ENCODE results near the gene NR5A2. TPM values are rescaled to one million over a fixed set of nuclear protein-coding genes. Genes with fewer than 3 reads are reported as not detected.

The NR5A2 gene
- total RNA-seq = not detected

GRCh38 chr1:200027264-200027823 lies at the start of gene NR5A2:
Gene NR5A2, plus strand, starts transcription at chr1:200027710. Its CDS starts 138 bp downstream, at chr1:200027848.
- POLR2A ChIA-PET = no interaction called here
- CTCF ChIA-PET = no interaction called here

DNA sequence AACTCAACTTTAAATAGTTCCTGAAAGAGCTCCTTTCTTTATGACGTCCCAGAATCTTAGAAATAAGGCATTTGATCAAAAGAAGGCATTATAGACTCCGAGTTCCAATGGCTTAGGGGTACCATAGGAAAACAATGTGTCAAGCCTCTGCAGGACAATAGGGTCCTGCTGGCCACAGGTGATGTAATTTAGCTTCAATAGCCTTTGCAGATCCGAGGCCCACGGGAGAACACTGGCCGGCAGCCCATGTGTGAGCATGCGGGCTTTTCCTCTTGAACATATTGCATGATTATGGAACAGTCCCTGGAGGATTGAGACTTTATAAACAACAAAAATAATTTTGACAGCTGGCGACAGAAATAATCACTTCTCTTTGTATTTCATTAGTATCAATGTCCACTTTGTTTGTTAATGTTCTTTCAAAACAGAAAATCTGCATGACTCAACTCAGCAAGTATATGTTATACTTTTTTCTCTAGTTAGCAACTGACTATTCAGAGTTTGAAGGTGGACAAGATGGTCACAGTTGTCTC lies 49.0 kb upstream of the NR5A2 start:
- POLR2A ChIA-PET = no interaction called here

DNA sequence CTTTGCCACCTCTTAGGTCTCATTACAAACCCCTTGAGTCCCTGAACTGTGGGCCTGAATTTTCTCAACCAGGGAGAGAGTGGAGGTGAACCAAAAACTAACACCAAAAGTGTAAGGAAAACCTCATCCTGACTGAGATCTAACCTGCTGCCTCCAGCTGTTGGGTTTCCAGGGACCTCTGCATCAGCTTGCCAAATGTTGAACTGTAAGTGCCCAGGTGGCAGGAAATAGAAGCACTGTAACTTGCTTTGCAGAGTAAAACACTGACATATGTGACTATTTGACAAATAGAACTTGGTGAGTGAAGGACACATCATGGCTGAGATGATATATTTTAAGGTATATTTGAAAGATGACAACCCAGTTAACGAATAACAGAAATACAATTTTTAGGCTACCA lies 48.4 kb upstream of the NR5A2 start:
- ChIA-PET CTCF (no interaction called here), POLR2A (no interaction called here)

More for the DNA sequence above, 49.0 kb upstream of the NR5A2 start:
- CTCF ChIA-PET = no interaction called here

- CTCF ChIA-PET = no interaction called here
- POLR2A ChIA-PET = no interaction called here
Observed at GRCh38 chr1:199981584-199981983, 45.9 kb upstream of the NR5A2 start.

DNA sequence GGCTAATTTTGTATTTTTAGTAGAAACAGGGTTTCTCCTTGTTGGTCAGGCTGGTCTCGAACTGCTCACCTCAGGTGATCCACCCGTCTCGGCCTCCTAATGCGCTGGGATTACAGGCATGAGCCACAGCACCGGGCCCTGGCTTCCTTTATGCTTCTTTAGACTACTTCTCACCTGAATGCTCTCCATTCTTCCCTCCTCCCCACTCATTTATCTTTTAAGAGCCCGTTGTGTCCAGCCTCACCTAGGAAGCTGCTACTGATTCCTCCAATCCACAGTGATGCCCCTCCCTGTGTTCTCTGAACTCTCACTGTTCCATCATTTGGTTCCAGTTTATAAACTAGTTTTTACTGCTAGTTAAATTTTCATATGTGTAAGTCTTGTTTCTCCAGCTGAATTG lies 44.9 kb upstream of the NR5A2 start:
- CTCF ChIA-PET = no interaction called here

DNA sequence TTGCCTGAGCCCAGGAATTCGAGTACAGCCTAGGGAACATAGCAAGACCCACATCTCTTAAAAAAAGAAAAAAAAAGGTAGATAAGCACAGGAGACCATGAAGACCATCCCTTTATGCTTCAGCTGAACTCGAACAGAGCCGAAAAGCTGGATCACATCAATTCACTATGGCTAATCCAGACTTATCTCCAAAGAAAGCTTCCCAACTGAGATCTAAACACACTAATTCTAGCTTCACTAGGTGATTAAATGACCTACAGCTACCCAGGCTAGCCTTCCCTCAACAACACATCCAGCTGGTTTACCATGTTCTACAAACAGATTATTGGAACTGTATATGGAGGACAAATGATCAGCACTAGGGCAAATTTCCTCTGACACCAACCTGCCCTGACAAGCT lies 44.0 kb upstream of the NR5A2 start:
- ChIA-PET CTCF (no interaction called here), POLR2A (no interaction called here)

More for the DNA sequence above, 44.9 kb upstream of the NR5A2 start:
- POLR2A ChIA-PET = no interaction called here

DNA sequence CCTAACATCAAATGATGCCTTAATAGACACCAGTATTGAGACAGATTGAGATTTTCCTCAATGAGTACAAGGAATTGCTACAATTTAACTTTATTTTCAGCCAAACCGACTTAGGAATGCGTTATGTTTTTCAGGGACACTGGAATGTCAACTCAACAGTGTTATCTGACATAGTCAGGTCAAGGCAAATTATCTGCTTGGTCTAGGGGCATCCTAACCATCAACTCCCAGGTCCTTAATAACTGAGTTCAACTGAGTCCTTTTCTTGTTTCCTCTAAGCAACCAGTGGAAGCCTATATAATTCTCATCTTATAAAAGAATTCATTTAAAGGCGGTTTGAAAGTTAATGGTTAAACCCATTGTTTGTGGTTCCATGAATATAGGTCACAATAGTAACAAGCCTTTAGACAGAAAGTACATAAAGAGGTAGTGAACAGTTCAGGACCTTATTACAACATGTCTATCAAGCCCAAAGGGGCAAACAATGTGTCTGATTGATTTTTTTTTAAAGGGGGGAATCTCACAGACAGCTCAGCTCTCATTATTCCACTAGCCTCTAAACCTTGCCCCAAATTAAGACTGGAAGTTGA lies 32.3 kb upstream of the NR5A2 start:
- POLR2A ChIA-PET = no interaction called here

DNA sequence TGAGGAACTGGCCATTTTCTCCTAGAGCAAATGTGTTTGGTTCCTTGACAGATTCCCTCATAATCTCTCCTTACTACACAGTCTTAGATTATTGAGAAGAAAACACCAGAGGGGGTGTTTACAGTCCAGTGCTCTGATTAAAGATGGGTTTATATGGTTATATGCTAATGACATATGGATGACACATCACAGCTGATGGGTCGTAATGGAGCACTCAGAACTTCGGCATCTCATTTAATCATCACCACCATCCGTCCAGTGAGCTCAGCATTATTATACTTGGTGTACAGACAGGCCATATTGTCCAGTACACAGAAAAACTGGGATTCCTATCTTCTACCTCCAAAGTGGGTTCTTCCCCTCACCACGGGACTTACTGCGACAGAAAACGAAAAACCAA lies 22.3 kb upstream of the NR5A2 start:
- CTCF ChIA-PET = no interaction called here

More for the DNA sequence above, 32.3 kb upstream of the NR5A2 start:
- CTCF ChIA-PET = no interaction called here

DNA sequence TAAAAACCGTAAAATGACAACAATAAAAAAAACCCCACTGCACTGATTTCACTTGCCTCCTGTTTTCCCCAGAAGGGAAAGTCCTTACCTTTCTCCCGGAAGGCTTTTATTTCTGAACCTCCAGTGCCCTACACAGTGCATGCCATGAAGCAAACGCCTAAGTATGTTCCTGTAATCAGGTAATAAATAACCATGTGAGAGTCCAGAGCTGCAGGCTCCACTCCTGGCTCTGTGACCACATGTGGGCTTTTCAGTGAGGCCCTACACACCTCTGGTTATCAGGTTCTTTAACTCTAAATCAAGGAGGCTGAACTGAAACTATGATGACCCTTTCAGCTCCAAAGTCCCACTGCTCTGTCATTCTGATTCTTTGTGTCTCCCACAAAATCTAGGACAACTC lies 20.8 kb upstream of the NR5A2 start:
- ChIA-PET CTCF (no interaction called here), POLR2A (no interaction called here)

More for the DNA sequence above, 22.3 kb upstream of the NR5A2 start:
- POLR2A ChIA-PET = no interaction called here

GRCh38 chr1:200015811-200016210 lies 11.7 kb upstream of the NR5A2 start:
- ChIA-PET CTCF (no interaction called here), POLR2A (no interaction called here)

- POLR2A ChIA-PET = no interaction called here
- CTCF ChIA-PET = no interaction called here
Observed at GRCh38 chr1:200021577-200022238, 5.8 kb upstream of the NR5A2 start.

DNA sequence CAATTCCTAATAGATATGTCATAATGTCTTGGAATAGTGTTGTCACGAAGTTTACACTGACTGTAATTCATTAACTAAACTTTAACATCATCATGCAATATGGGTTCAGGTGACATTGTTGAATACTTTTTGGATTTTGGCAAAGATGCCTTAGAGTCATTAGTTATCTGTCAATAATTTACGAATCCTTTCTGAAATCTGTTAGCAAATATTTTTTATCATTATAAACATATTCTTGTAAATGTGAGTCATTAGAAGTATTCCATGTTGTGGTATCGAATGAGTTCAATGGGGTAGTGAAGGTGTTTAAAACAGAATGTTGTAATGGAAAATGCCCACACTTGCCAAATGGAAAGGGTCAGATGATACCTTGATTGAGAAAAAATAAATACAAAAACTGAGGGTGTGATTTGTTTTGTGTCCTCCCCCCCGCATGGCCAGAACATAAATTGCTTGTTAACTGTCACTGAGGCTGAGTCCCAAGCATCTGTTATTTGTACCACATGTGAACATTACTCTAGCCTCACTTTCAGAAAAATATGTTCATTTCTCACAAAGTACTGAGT lies 5.2 kb upstream of the NR5A2 start:
- ChIA-PET CTCF (no interaction called here), POLR2A (no interaction called here)

DNA sequence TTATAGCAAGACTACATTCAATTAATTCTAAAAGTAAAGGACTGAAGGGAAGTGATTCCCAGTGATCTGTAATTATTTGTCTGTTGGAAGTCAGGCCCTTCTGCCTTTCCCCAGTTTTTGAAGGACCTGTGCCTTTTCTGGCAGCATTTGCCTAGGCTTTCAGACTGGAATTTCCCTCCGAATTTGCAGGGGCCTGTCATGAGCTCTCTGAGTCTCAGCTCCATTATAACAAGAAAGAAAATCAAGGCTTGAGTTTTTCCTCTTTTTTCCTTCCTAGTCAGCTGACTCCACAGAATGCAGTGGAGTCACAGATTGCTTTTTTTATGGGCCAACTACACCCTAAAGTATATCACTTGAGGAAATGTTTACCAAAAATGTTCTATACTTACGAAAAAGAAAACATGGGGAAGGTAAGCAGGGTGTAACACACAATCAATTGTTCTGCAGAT lies 1.1 kb downstream of the NR5A2 start:
- CTCF ChIA-PET = no interaction called here

DNA sequence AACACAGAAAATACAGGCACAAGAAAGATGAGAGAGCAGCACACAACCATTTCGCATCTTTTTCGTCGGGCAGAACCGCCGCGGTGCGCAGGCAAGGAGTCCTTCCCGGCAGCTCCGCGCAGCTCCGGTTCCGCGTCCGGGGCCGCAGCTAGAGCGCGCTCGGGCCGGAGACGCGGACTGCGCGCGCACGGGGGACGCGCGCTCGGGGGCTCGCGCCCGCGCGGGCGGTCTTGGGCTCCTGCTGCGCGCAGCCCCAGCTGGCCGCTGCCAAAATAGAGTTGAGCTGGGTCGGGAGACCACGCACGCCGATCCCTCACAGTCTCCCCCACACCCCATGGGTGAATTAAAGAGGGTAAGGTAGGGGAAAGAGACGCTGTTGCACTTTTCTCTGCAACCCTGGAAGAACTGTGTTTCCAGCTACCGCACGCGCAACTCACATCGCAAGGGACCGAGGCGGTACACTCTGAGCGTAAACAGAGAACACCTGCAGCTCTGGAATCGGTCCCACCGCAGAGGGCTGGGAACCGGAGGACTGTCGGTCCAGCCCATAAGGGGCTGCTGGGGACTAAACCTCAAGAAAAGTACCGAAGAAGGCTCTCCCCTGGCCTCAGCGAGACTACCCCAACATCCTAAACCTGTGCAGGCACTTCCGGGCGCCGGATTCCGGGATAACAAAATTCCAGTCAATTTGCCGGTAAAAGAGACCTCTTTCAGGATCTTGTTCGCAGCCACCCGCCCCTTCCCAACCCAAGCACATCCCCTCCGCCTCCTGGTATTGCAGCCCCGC lies 1.7 kb downstream of the NR5A2 start:
- CTCF ChIA-PET = no interaction called here
- POLR2A ChIA-PET = no interaction called here

More for the DNA sequence above, 1.1 kb downstream of the NR5A2 start:
- POLR2A ChIA-PET = no interaction called here

GRCh38 chr1:200029822-200030152 lies 2.3 kb downstream of the NR5A2 start:
- CTCF ChIA-PET = no interaction called here
- POLR2A ChIA-PET = no interaction called here

DNA sequence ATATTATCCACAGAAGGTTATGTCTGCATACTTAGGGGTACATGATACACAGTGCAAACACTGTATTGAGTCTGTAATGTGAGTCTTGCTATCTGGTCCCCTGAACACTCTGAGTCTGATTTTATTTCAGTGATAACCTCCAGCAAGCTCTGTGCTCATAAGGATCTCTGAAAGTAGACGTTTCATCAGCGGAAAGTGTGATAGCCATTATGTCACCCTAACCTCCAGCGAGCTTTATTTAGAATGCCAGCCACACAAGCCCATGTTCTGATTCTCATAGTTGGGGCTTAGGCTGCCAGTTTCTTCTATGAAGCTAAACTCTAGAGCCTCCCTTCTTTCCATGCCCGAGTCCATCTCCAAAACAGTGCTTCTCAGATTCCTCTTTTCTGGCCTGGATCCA lies 3.3 kb downstream of the NR5A2 start:
- POLR2A ChIA-PET = no interaction called here
- CTCF ChIA-PET = interaction anchor here (0.6 kb wide), 1 partner anchor 11 kb away, joined by 3 read pairs; no protein-coding TSS in a partner anchor

- ChIA-PET CTCF (no interaction called here), POLR2A (no interaction called here)
Observed at GRCh38 chr1:200033511-200034261, 6.2 kb downstream of the NR5A2 start.

- ChIA-PET POLR2A (no interaction called here), CTCF (no interaction called here)
Observed at GRCh38 chr1:200034262-200034557, 6.7 kb downstream of the NR5A2 start.

DNA sequence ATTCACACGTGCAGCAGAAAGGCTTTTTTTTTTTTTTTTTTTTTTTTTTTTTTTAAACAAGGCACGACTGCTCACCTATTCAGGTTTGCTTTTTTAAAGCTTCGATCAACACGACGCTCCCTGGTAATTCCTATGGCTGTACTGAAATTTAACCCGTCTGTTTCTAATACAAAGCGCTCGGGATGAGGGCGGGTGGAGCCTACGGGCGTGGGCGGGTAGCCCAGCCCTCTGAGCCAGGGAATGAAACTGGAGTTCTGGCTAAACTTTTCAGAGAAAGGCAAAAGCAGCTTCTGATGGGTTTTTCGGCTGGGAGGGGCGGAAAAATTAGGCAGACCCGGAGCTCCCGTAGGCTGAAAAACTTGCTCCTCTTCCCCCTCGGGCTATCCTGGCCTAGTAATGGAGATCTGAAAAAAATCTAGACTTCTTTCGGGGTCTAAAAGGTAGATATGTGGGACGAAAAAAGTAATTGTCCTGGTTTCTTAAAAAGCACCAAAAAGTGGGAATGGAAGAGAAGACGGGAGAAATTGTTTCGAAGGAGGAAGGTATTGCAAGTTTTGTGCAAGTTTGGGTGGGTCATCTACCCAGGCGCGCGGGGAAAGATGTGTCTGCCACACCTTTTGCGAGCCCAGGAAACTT lies 7.4 kb downstream of the NR5A2 start:
- CTCF ChIA-PET = interaction anchor here (0.6 kb wide), 1 partner anchor 428 kb away, joined by 3 read pairs; no protein-coding TSS in a partner anchor

More for the DNA sequence above, 7.4 kb downstream of the NR5A2 start:
- POLR2A ChIA-PET = no interaction called here

Data from activated CD8-positive, alpha-beta memory T cell treated with anti-CD3 and anti-CD28 coated beads for 36 hours (primary cell).